Trophoblast cell (in vitro differentiated cells and primary cell): ENCODE data around the gene FANCE. TPM values are rescaled to one million over a fixed set of nuclear protein-coding genes. Genes with fewer than 3 reads are reported as not detected.

Experiments used
- DNase-seq, 2 donors: peaks; one replicate each; pipeline ENCODE4 v3.0.0-alpha.2; 2016
- H2AFZ ChIP-seq: 2 replicates; pipeline ENCODE4 v1.6.1; 2013; ENCODE audit warnings: low read length, moderate library complexity, mild to moderate bottlenecking; ENCODE audit not compliant: insufficient read depth, poor library complexity
- H2AK5ac ChIP-seq: 2 replicates; pipeline ENCODE4 v1.6.1; 2013; ENCODE audit warnings: mild to moderate bottlenecking, low read length
- H2BK120ac ChIP-seq: 2 replicates; pipeline ENCODE4 v1.6.1; 2013; ENCODE audit warnings: low read length, mild to moderate bottlenecking, moderate library complexity; ENCODE audit not compliant: insufficient read depth, poor library complexity
- H2BK12ac ChIP-seq: 2 replicates; pipeline ENCODE4 v1.6.1; 2013; ENCODE audit warnings: mild to moderate bottlenecking, low read length, moderate library complexity
- H2BK5ac ChIP-seq: 2 replicates; pipeline ENCODE4 v1.6.1; 2013; ENCODE audit warnings: low read length, low read depth, moderate library complexity, mild to moderate bottlenecking; ENCODE audit not compliant: poor library complexity
- H3K14ac ChIP-seq: 2 replicates; pipeline ENCODE4 v1.6.1; 2013; ENCODE audit warnings: mild to moderate bottlenecking, low read length
- H3K18ac ChIP-seq: 2 replicates; pipeline ENCODE4 v1.6.1; 2013; ENCODE audit warnings: mild to moderate bottlenecking, low read length
- H3K23ac ChIP-seq: 2 replicates; pipeline ENCODE4 v1.6.1; 2013; ENCODE audit warnings: low read length
- H3K27ac ChIP-seq: 2 replicates; pipeline ENCODE4 v1.5.1; 2013; ENCODE audit warnings: low read depth, mild to moderate bottlenecking, inconsistent platforms, low read length, moderate library complexity
- H3K27me3 ChIP-seq: 2 replicates; pipeline ENCODE4 v1.6.1; 2013; ENCODE audit warnings: inconsistent platforms, mild to moderate bottlenecking, low read length, moderate library complexity; ENCODE audit not compliant: insufficient read depth
- H3K36me3 ChIP-seq, 2 experiments: 1 replicate in 1 of 2; 2 replicates in 1 of 2; pipeline ENCODE4 v1.6.1; 2013; ENCODE audit warnings: low read length in 2 of 2, mild to moderate bottlenecking in 2 of 2, moderate library complexity in 1 of 2; ENCODE audit not compliant: insufficient read depth in 2 of 2, control insufficient read depth in 1 of 2
- H3K4ac ChIP-seq: 2 replicates; pipeline ENCODE4 v1.6.1; 2013; ENCODE audit warnings: low read depth, mild to moderate bottlenecking, low read length, moderate library complexity
- H3K4me1 ChIP-seq, 2 experiments: 1 replicate in 1 of 2; 2 replicates in 1 of 2; pipeline ENCODE4 v1.6.1; 2013; ENCODE audit warnings: low read length in 2 of 2, mild to moderate bottlenecking in 2 of 2, moderate library complexity in 1 of 2; ENCODE audit not compliant: insufficient read depth in 2 of 2, control insufficient read depth in 1 of 2
- H3K4me2 ChIP-seq: 2 replicates; pipeline ENCODE4 v1.6.1; 2013; ENCODE audit warnings: inconsistent platforms, mild to moderate bottlenecking, low read length, moderate library complexity
- H3K4me3 ChIP-seq: 2 replicates; pipeline ENCODE4 v1.5.1; 2013; ENCODE audit warnings: mild to moderate bottlenecking, low read depth, low read length, inconsistent platforms
- H3K79me1 ChIP-seq: one replicate; pipeline ENCODE4 v1.6.1; 2013; ENCODE audit warnings: low read length
- H3K79me2 ChIP-seq: 2 replicates; pipeline ENCODE4 v1.6.1; 2013; ENCODE audit warnings: low read length, mild to moderate bottlenecking; ENCODE audit not compliant: control insufficient read depth, insufficient read depth, poor library complexity
- H3K9ac ChIP-seq: 2 replicates; pipeline ENCODE4 v1.6.1; 2013; ENCODE audit warnings: mild to moderate bottlenecking, low read length
- H3K9me3 ChIP-seq: 2 replicates; pipeline ENCODE4 v1.6.1; 2013; ENCODE audit warnings: low read depth, mild to moderate bottlenecking, control low read depth, inconsistent platforms, low read length; ENCODE audit not compliant: insufficient read depth
- H4K12ac ChIP-seq: 2 replicates; pipeline ENCODE4 v1.6.1; 2013; ENCODE audit warnings: low read depth, mild to moderate bottlenecking, low read length, moderate library complexity
- H4K8ac ChIP-seq: 2 replicates; pipeline ENCODE4 v1.6.1; 2013; ENCODE audit warnings: low read depth, mild to moderate bottlenecking, low read length, moderate library complexity
- H4K91ac ChIP-seq: one replicate; pipeline ENCODE4 v1.6.1; 2013; ENCODE audit warnings: low read depth, mild to moderate bottlenecking, low read length, moderate library complexity
- WGBS: extraction: QIAGEN DNeasy Blood & Tissue Kit; methylation state at CpG from one replicate; pipeline ENCODE4 v1.1.7; 2013; ENCODE audit warnings: missing lambda C conversion rate; ENCODE audit not compliant: insufficient read length, insufficient coverage; ENCODE audit errors: extremely low coverage; 5-methylcytosine and 5-hydroxymethylcytosine counted together
- polyA plus RNA-seq: library from polyadenylated mRNA; stranded (reverse); fragments of 200-250 nt; gene quantifications from 2 replicates; pipeline ENCODE4 v1.2.3, GENCODE V29; 2013

FANCE gene, protein sequence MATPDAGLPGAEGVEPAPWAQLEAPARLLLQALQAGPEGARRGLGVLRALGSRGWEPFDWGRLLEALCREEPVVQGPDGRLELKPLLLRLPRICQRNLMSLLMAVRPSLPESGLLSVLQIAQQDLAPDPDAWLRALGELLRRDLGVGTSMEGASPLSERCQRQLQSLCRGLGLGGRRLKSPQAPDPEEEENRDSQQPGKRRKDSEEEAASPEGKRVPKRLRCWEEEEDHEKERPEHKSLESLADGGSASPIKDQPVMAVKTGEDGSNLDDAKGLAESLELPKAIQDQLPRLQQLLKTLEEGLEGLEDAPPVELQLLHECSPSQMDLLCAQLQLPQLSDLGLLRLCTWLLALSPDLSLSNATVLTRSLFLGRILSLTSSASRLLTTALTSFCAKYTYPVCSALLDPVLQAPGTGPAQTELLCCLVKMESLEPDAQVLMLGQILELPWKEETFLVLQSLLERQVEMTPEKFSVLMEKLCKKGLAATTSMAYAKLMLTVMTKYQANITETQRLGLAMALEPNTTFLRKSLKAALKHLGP
- polyA plus RNA-seq: 11.4 and 11.5 TPM in 2 replicates

DNA sequence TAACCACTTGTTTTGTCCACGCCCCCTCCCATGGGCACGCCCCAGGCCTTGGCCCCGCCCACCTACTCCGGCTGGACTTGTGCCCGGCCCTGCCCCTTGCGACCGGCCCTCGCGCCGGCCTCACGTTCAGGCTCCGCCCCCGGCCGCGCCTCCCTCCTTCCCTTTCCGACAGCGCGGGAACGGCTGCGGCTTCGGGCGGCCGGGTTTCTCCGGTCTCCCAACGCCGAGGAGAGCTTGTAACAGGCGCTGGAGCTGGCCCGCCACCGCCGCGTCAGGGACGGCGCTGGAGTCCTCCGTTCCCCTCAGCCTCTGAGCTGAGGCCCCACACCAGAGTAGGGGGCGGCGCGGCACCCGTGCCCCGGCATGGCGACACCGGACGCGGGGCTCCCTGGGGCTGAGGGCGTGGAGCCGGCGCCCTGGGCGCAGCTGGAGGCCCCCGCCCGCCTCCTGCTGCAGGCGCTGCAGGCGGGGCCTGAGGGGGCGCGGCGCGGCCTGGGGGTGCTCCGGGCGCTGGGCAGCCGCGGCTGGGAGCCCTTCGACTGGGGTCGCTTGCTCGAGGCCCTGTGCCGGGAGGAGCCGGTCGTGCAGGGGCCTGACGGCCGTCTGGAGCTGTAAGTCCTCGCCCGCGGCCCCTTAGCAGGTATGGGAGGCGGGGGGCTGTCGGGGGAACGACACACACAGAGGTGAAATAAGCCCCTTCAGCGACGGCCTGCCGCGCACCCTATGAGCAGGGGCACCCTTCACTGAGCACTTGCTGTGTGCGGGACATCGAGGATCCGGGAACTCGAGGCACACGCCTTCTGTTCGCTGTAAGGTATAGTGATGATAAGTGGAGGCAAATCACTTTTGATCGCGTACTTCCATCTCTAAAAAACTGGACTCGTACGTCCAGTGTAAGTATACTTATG is at the start of gene FANCE:
TSS of gene FANCE (plus strand) at position 156 of the 908 bp plus-strand sequence. CDS start at position 364, 208 bp downstream.
- peak within 1 kb of the TSS; percentile 85 for H2BK5ac ChIP-seq
- peak within 1 kb of the TSS; percentile 93 for H2BK120ac ChIP-seq
- peak within 1 kb of the TSS; percentile 92 for H2AFZ ChIP-seq
- H3K79me1 ChIP-seq: peaks cover 5% of the 10 kb centered on the region
- H3K27ac ChIP-seq: peak within 1 kb of the TSS; percentile 68
- peaks cover 6 to 13% of the 10 kb centered on the region in 2 experiments for H3K4me1 ChIP-seq
- peak within 1 kb of the TSS; percentile 98 for H3K14ac ChIP-seq
- peak within 1 kb of the TSS; percentile 98 for H3K18ac ChIP-seq
- peak within 1 kb of the TSS; percentile 72 for H2AK5ac ChIP-seq
- H3K23ac ChIP-seq: no peak within 1 kb of the TSS
- H3K27me3 ChIP-seq: no peaks in the 10 kb centered on the region
- WGBS: no CpG with 5 or more reads among the region's 87 CpGs
- peak within 1 kb of the TSS; percentile 84 for H4K91ac ChIP-seq
- peaks cover 9 to 13% of the 10 kb centered on the region in 2 experiments for H3K36me3 ChIP-seq
- DNase-seq: peak; percentile 96 to 99
- H3K4me3 ChIP-seq: peak within 1 kb of the TSS; percentile 91
- H4K12ac ChIP-seq: peak within 1 kb of the TSS; percentile 97
- H3K79me2 ChIP-seq: peaks cover 5% of the 10 kb centered on the region
- peak within 1 kb of the TSS; percentile 74 for H3K4ac ChIP-seq
- H3K4me2 ChIP-seq: peak within 1 kb of the TSS; percentile 91
- no peaks in the 10 kb centered on the region for H3K9me3 ChIP-seq
- H2BK12ac ChIP-seq: peak within 1 kb of the TSS; percentile 89
- H3K9ac ChIP-seq: peak within 1 kb of the TSS; percentile 80
- peak within 1 kb of the TSS; percentile 90 for H4K8ac ChIP-seq

DNA sequence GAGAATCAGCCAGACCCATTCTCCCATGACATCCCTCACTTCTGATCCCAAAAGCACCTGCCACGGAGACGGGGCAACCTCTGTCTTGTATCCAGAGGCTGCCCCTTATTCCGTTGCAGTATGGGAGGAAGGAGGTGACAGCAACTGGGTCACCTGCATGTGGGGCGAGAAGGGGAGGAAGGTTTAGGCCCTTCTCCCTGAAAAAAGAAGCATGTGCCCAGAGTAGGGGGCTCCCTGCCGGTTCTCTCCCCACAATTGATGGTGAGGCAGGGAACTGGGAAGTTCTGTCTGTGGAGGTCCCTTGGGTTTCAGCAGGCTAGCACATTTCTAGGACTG is 49.3 kb upstream of the FANCE start:
- Histone ChIP-seq H4K12ac (no peak overlapping the region), H2AK5ac (no peak overlapping the region), H3K4me1 (peaks cover 12 to 13% of the 10 kb centered on the region in 2 experiments), H3K4me3 (no peak overlapping the region), H3K9ac (no peak overlapping the region), H4K91ac (no peak overlapping the region), H3K36me3 (peaks cover 0 to 2% of the 10 kb centered on the region in 2 experiments), H3K23ac (no peak overlapping the region), H3K27me3 (no peaks in the 10 kb centered on the region), H3K27ac (no peak overlapping the region), H2AFZ (no peak overlapping the region), H2BK5ac (no peak overlapping the region), H3K79me2 (peaks cover 3% of the 10 kb centered on the region), H3K9me3 (peaks cover 2% of the 10 kb centered on the region), H2BK12ac (no peak overlapping the region), H3K4me2 (no peak overlapping the region), H3K79me1 (peaks cover 7% of the 10 kb centered on the region), H4K8ac (no peak overlapping the region), H2BK120ac (no peak overlapping the region), H3K4ac (peak overlapping the region; percentile 19), H3K14ac (no peak overlapping the region), H3K18ac (no peak overlapping the region)
- no CpG with 5 or more reads among the region's 5 CpGs for WGBS
- no peak for DNase-seq

DNA sequence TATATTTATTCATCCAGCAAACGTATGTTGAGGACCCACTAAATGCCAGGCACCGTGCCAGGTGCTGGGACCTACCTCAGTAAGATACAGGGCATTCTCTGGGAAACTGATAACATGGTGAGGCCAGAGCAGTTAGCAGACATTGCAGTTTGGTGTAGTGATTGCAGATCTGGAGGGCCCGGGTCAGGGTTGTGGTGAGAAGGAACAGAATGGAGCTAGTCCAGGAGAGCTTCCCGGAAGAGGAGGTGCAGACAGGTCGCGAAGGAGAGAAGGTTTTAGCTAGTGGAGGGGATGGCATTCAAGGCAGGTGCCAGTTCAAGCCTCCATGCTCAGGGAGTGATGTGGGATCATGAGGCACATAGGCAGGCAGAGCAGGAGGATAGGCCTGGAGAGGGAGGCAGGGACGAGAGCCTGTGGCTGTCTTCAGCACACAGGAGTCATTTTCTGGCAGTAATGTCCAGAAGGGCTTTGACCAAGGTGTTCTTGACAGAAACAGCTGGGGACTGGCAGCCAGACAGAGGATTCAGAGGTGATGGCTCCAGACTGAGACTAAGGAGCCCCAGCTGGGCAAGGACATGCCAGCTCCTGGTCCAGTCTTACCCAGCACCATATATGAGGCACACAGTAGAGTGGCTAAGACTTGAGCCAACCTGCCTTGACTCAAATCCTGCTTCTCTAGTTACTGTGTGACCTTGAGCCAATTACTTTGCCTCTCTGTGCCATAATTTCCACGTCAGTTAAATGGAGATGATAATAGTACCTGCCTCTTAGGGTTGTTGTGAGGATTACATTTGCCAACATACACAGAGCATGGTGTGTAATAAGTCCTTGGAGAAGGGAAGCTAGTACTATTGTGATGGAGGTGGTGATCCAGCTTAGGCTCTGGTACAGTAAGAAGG is 48.3 kb upstream of the FANCE start:
- H3K27me3 ChIP-seq: no peaks in the 10 kb centered on the region
- no peak overlapping the region for H2AK5ac ChIP-seq
- no peak overlapping the region for H3K18ac ChIP-seq
- H3K9me3 ChIP-seq: peaks cover 2% of the 10 kb centered on the region
- H4K91ac ChIP-seq: no peak overlapping the region
- peaks cover 7% of the 10 kb centered on the region for H3K79me1 ChIP-seq
- H3K4me1 ChIP-seq: peaks cover 12 to 13% of the 10 kb centered on the region in 2 experiments
- H3K4ac ChIP-seq: no peak overlapping the region
- peak overlapping the region; percentile 40 for H3K23ac ChIP-seq
- no peak overlapping the region for H3K4me2 ChIP-seq
- no peak overlapping the region for H2BK5ac ChIP-seq
- H3K79me2 ChIP-seq: peaks cover 3% of the 10 kb centered on the region
- H3K9ac ChIP-seq: peak overlapping the region; percentile 50
- H3K14ac ChIP-seq: no peak overlapping the region
- DNase-seq: no peak
- H4K8ac ChIP-seq: no peak overlapping the region
- WGBS: no CpG with 5 or more reads among the region's 8 CpGs
- H2BK120ac ChIP-seq: no peak overlapping the region
- no peak overlapping the region for H2AFZ ChIP-seq
- H3K4me3 ChIP-seq: no peak overlapping the region
- peaks cover 0 to 2% of the 10 kb centered on the region in 2 experiments for H3K36me3 ChIP-seq
- no peak overlapping the region for H4K12ac ChIP-seq
- H2BK12ac ChIP-seq: no peak overlapping the region
- no peak overlapping the region for H3K27ac ChIP-seq
